Stimulated activated CD8-positive, alpha-beta memory T cell treated with anti-CD3 and anti-CD28 coated beads, Interleukin-4, amount 100 ng/mL, for 1 hour (primary cell): Measurements from ENCODE around the gene C19orf85.

Experiments
- DNase-seq, 2 donors: peaks; one replicate each; pipeline ENCODE4 v3.0.0-alpha.2; 2020; ENCODE audit warnings: low read depth in 2 of 2, low spot score in 1 of 2

Gene C19orf85

GRCh38 chr19:55489711-55490477 lies 25.3 kb upstream of the C19orf85 start:
- no peak for DNase-seq

GRCh38 chr19:55488986-55489710 lies 24.6 kb upstream of the C19orf85 start:
- DNase-seq = no peak

DNA sequence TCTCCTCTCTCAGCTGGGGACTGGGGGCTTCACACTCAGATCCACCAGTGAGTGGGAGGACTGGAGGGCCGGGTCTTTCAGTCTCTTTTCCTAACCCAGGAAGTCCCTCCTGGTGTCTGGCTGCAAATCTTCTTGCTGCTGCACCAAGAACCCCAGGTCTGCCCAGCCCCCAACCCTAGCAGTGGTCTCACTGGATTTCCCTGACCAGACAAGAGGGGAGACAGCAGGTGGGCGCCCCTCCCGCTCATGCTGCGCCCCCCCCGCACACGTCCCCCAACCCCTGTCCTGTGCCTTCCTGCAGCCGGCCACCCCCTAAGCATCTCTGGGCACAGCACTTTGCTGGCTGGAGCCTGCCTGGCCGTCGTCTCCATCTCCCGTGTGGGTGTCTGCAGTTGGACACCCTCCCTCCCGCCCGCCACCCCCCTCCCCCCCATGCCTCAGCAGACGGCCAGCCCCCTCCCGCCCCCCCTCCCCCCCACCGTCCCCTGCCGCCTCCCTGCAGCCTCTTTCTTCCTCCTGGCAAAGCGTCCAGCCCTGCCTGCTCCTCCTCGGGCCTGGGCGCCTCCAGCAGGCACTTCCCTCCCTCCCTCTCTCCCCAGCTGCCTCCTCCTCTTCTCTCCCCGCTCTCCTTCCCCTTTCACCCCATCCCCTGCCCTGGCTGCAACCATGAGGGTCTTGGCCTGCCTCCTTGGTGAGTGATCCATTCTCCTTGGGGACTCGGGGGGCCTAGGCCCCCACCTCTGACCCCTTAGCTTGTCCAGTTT lies 23.6 kb upstream of the C19orf85 start, which contains the start of gene SSC5D:
SSC5D (plus strand) TSS at position 513 of the 764 bp plus-strand sequence; CDS start at position 667, 154 bp downstream.
- no peak for DNase-seq

DNA sequence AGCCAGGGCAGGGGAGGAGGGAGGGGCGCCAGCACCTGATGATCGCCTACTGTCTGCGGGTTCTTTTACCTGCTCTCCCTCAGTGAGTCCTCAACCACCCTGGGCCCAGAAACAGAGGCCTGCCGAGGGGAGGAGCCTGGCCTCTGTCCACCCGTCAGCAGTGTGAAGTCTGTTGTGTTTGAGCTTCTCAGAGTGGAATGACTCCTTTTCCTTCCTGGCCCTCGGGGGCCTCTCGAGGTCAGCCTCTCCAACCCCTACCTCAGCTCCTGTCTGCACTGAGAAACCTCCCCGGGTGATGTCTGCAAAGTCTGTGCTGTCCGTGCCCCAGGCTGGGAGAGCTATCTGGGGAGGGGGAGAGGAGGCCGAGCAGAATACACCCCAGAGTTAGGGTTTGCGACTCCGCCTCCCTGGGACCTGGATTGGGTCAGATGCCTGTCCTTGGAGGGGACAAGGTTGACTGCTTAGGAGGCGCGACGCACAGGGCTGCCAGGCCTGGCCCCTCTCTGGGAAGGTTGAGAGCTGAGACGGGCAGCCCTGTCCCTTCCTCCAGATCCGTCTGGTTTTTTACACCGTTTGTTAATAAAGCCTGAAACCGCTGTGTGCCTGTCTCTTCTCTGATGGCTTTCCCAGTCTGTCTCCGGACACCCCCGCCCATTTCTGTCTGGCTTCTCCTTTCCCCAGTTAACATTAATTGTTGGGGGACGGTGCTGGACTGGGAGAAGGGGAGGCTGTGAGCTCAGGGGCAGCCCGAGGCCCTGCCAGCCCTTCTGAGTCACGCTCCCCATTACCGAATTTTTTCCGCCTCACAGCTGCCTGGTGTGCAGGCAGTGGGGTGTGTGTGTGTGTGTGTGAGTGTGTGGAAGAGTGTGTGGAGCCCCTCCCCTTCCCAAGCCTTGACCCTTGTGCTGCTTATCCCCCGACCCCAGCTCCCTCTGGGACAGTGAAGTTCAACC lies 22.7 kb upstream of the C19orf85 start:
- no peak for DNase-seq

DNA sequence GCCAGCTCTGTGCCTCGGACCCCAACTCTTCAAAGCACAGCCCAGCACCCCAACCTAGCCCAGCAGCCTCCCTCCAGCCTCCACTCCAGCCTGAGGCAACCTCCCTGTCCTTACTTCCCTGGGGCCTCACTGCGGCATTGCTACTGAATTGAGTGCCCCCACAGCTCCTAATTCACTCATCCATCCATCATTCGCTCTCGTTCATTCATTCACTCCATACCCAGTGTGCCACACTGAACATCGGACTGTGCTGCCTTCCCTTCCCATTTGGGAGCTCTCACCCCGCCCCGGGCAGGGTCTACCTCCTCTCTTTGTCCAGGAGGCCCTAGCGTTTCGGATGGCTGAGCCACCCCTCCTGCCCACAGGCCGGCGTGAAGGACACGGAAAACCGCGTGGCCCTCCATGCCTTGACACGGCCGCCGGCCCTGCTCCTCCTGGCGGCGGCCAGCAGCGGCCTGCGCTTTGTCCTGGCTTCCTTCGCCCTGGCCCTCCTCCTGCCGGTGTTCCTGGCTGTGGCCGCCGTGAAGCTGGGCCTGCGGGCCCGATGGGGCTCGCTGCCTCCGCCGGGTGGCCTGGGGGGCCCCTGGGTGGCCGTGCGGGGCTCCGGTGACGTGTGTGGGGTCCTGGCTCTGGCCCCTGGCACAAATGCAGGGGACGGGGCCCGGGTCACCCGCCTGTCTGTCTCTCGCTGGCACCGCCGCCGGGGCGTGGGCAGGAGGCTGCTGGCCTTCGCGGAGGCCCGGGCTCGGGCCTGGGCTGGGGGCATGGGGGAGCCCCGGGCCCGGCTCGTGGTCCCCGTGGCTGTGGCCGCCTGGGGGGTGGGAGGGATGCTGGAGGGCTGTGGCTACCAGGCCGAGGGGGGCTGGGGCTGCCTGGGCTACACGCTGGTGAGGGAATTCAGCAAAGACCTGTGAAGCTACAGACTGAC lies 21.8 kb upstream of the C19orf85 start:
- no peak for DNase-seq

GRCh38 chr19:55485439-55486011 lies 21.0 kb upstream of the C19orf85 start:
- DNase-seq = no peak

DNA sequence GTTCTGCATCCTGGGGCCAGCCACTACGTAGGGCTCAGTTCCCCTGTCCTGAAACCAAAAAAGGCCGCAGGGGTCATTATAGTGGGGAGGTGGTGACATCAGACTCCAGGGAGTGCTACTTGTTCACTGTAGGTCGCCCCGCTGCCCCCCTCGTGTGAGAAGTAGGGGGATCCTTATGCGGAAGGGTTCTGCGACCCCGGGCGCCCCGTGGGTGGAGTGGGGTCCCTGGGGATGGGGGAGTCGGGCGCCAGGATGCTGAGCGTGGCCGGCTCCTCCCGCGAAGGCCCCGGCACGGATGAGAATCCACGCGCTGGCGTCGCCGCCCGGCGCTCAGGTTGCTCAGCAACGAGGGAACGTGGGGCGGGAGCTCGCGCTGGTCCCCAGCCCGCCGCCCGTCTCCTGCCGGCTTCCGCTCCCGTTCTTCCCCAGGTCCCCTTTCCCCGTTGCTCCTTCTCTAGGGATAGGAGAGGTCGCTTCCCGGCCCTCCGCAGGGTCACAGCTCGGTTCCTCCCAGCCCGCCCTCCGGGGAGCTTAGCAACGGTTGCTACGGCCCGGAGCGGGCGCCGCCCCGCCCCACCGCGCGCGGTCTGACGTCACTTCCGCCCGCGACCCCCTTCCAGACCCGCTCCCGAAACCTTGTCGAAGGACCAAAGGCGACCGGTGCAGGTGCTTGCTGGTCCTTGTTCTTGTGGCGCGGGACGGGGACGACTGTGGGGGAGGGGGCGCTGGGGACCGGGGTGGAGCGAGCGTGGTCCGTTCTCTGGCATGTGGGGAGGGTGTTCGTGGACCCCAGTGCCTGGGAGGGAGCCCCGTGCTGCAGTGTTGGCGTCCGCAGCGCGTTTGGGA lies 20.3 kb upstream of the C19orf85 start, which contains the start of gene NAT14:
NAT14 (plus strand) TSS at position 596 of the 846 bp plus-strand sequence. CDS start 521 bp downstream, outside the sequence.
- no peak for DNase-seq

DNA sequence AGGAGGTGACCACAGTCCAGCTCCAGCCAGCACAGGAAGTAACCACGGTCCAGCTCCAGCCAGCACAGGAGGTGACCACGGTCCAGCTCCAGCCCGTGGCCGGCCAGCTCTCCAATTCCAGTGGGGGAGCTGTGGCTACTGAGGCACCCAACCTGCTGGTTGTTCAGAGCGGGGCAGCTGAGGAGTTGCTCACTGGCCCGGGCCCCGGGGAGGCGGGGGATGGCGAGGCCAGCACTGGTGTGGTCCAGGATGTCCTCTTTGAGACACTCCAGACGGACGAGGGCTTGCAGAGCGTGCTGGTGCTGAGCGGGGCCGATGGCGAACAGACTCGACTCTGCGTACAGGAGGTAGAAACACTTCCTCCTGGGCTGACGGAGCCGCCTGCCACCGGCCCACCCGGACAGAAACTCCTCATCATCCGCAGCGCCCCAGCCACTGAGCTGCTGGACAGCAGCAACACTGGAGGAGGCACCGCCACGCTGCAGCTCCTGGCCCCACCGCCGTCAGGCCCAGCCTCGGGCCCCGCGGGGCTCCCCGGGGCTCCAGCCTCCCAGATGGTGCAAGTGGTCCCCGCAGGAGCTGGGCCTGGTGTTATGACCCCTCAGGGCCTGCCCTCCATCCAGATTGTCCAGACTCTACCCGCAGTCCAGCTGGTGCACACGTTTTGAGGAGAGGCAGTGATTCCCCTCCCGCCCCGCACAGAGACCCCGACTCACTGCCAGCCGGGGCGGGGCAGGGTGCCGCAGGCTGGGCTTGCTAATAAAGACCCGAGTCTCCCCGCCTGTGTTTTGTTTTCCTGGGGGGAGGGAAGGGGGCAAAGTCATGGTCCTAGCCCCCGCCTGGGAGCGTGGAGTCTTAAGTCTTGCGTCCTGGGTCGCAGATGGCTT lies 19.4 kb upstream of the C19orf85 start:
- no peak for DNase-seq

DNA sequence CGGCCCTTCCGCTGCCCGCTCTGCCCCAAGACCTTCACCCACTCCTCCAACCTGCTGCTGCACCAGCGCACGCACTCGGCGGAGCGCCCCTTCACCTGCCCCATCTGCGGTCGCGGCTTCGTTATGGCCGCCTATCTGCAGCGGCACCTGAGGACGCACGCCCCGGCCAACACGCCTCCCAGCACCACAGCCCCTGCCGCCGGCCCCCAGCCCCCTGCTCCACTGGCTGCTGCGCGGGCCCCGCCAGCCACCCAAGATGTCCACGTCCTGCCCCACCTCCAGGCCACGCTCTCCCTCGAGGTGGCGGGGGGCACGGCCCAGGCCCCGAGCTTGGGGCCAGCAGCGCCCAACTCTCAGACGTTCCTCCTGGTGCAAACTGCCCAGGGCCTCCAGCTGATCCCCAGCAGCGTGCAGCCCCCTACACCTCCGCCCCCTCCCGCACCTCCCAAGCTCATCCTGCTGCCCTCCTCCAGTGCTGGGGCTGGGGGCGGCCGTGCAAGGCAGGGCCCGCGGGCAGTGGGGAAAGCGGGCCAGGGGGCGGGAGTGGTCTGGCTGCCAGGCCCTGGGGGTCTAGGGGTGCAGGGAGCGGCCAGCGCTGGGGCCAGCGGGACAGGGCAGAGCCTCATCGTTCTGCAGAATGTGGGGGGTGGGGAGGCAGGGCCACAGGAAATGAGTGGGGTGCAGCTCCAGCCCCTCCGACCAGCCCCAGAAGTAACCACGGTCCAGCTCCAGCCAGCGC lies 18.6 kb upstream of the C19orf85 start:
- no peak for DNase-seq

DNA sequence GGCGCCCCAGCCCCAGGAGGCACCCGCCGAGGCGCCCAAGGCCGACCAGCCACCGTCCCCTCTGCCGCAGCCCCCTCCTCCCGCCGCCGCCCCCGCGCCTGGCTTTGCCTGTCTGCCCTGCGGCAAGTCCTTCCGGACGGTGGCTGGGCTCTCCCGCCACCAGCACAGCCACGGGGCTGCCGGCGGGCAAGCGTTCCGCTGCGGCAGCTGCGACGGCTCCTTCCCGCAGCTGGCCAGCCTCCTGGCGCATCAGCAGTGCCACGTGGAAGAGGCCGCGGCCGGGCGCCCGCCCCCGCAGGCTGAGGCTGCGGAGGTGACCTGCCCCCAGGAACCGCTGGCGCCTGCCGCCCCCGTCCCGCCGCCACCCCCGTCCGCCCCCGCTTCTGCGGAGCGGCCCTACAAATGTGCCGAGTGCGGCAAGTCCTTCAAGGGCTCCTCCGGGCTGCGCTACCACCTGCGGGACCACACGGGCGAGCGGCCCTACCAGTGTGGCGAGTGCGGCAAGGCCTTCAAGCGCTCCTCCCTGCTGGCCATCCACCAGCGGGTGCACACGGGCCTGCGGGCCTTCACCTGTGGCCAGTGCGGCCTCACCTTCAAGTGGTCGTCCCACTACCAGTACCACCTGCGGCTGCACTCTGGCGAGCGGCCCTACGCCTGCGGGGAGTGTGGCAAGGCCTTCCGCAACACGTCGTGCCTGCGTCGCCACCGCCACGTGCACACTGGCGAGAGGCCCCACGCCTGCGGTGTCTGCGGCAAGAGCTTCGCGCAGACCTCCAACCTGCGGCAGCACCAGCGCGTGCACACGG lies 17.8 kb upstream of the C19orf85 start:
- DNase-seq = no peak

- no peak for DNase-seq
Observed at GRCh38 chr19:55481794-55482155, 17.2 kb upstream of the C19orf85 start.

DNA sequence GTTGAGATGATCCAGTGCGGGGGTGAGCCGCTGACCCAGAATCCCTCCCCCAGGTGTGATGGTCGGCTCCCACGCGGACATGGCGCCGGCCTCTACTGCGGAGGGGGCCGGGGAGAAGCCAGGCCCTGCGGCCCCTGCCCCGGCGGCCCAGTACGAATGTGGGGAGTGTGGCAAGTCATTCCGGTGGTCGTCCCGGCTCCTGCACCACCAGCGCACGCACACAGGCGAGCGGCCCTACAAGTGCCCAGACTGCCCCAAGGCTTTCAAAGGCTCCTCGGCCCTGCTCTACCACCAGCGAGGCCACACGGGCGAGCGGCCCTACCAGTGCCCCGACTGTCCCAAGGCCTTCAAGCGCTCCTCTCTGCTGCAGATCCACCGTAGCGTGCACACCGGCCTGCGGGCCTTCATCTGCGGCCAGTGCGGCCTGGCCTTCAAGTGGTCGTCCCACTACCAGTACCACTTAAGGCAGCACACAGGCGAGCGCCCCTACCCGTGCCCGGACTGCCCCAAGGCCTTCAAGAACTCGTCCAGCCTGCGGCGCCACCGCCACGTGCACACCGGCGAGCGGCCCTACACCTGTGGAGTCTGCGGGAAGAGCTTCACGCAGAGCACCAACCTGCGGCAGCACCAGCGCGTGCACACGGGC lies 16.7 kb upstream of the C19orf85 start:
- DNase-seq = no peak

DNA sequence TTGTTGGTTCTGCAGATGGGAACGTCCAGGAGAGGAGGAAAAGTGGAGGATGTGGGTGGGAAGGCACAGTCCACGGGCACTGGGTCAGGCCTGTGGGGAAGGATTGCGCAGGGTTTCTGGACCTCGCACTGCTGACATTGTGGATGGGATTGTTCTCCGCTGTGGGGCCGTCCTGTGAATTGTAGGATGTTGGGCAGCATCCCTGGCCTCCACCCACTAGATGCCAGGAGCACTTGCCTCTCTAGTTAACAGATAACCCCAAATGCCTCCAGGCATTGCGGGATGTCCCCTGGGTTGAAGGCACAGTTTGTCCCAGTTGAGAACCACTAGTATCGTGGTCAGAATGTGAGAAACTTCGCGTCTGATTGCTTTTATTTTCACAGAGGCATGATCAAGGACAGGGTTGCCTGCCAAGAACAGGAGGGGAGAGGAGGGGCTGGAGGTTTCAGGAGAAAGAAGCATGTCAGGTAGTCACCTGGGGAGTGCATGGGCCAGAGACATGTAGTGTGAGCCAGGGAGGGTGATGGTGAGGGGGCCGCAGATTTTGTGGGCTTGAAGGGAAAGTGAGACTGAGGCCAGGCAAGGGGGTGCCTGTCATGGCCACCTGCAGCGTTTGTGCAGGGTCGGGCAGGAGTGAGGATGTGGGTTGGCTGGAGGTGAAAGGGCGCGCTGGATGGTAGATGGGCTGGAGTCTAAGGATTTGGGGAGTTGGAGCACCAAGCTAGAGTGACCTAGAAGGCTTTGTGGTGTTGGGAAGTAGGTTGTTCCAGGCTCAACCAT lies 15.1 kb upstream of the C19orf85 start:
- DNase-seq = no peak

- DNase-seq = no peak
Observed at GRCh38 chr19:55479045-55479444, 14.5 kb upstream of the C19orf85 start.
